Ishikawa (cell line): ENCODE measurements around the gene CCNE1.
A peak's percentile ranks its signal among the peaks of the same experiment; 100 is the strongest.

Source experiments
- CEBPB ChIP-seq: IDR thresholded peaks from 2 replicates; pipeline ENCODE4 v1.6.1; 2012
- CREB1 ChIP-seq: IDR thresholded peaks from 2 replicates; pipeline ENCODE4 v1.6.1; 2012; ENCODE audit warnings: low read depth
- EGR1 ChIP-seq: IDR thresholded peaks from 2 replicates; pipeline ENCODE4 v1.6.1; 2012
- EP300 ChIP-seq: IDR thresholded peaks from 2 replicates; pipeline ENCODE4 v1.6.1; 2012; ENCODE audit warnings: borderline replicate concordance
- FOXM1 ChIP-seq: IDR thresholded peaks from 2 replicates; pipeline ENCODE4 v1.6.1; 2012; ENCODE audit warnings: low read depth, borderline replicate concordance
- MAX ChIP-seq: IDR thresholded peaks from 2 replicates; pipeline ENCODE4 v1.6.1; 2012
- NFIC ChIP-seq: IDR thresholded peaks from 2 replicates; pipeline ENCODE4 v1.6.1; 2012
- RAD21 ChIP-seq: IDR thresholded peaks from 2 replicates; pipeline ENCODE4 v1.6.1; 2012; ENCODE audit warnings: low read depth
- TAF1 ChIP-seq: IDR thresholded peaks from 2 replicates; pipeline ENCODE4 v1.6.1; 2012; ENCODE audit warnings: low read depth, mild to moderate bottlenecking
- TCF12 ChIP-seq: IDR thresholded peaks from 2 replicates; pipeline ENCODE4 v1.6.1; 2012; ENCODE audit warnings: low read depth
- TEAD4 ChIP-seq: IDR thresholded peaks from 2 replicates; pipeline ENCODE4 v1.6.1; 2012
- YY1 ChIP-seq: IDR thresholded peaks from 2 replicates; pipeline ENCODE4 v1.6.1; 2012; ENCODE audit warnings: low read depth
- ZBTB7A ChIP-seq: IDR thresholded peaks from 2 replicates; pipeline ENCODE4 v1.6.1; 2012; ENCODE audit warnings: low read depth
- TF ChIP-seq, protein P1 (sequence below): IDR thresholded peaks from 2 replicates; pipeline ENCODE4 v1.6.1; 2012; ENCODE audit warnings: low read depth, mild to moderate bottlenecking
- TF ChIP-seq, protein P2 (sequence below): IDR thresholded peaks from 2 replicates; pipeline ENCODE4 v1.6.1; 2012

Gene CCNE1

DNA sequence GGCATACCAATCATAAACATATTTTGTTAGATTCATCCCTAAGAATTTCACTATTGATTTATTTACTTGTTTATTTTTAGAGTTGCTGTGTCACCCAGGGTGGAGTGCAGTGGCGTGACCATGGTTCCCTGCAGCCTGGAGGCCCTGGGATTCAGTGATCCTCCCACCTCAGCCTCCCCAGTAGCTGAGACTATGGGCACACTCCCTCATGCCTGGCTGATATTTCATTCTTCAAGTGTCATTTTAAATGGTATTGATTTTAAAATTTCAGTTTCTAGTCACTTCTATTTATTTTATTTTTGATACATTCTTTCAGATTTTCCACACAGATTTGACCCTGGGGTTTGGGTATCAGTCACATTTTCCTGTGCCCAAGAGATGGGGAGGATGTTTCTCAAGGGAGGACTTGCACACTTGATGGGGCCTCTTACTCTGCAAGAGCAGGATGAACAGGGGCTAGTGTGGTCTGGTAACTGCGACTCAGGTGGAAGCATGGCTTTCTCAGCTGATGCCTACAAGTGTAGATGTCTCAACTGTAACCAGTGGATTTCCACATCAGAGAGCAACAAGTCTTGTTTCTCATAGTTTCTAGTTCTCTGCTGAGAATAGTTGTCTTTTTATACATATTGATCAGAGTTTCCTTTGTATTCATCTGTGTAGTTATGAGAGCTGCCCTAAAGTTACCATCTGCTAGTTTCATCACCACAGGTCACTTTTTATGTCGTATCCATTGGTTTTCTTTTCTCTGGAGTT is 40.2 kb downstream of the CCNE1 start:
- no peak for TF ChIP-seq TAF1

- TF ChIP-seq, protein P1, sequence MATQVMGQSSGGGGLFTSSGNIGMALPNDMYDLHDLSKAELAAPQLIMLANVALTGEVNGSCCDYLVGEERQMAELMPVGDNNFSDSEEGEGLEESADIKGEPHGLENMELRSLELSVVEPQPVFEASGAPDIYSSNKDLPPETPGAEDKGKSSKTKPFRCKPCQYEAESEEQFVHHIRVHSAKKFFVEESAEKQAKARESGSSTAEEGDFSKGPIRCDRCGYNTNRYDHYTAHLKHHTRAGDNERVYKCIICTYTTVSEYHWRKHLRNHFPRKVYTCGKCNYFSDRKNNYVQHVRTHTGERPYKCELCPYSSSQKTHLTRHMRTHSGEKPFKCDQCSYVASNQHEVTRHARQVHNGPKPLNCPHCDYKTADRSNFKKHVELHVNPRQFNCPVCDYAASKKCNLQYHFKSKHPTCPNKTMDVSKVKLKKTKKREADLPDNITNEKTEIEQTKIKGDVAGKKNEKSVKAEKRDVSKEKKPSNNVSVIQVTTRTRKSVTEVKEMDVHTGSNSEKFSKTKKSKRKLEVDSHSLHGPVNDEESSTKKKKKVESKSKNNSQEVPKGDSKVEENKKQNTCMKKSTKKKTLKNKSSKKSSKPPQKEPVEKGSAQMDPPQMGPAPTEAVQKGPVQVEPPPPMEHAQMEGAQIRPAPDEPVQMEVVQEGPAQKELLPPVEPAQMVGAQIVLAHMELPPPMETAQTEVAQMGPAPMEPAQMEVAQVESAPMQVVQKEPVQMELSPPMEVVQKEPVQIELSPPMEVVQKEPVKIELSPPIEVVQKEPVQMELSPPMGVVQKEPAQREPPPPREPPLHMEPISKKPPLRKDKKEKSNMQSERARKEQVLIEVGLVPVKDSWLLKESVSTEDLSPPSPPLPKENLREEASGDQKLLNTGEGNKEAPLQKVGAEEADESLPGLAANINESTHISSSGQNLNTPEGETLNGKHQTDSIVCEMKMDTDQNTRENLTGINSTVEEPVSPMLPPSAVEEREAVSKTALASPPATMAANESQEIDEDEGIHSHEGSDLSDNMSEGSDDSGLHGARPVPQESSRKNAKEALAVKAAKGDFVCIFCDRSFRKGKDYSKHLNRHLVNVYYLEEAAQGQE: no peak
- no peak for TF ChIP-seq TAF1
- no peak for TF ChIP-seq ZBTB7A
- TF ChIP-seq, protein P2, sequence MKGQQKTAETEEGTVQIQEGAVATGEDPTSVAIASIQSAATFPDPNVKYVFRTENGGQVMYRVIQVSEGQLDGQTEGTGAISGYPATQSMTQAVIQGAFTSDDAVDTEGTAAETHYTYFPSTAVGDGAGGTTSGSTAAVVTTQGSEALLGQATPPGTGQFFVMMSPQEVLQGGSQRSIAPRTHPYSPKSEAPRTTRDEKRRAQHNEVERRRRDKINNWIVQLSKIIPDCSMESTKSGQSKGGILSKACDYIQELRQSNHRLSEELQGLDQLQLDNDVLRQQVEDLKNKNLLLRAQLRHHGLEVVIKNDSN: no peak
- TF ChIP-seq TCF12: no peak
- no peak for TF ChIP-seq FOXM1
- no peak for TF ChIP-seq CREB1
- no peak for TF ChIP-seq EP300
Observed at GRCh38 chr19:29854033-29854432, 42.2 kb downstream of the CCNE1 start.

DNA sequence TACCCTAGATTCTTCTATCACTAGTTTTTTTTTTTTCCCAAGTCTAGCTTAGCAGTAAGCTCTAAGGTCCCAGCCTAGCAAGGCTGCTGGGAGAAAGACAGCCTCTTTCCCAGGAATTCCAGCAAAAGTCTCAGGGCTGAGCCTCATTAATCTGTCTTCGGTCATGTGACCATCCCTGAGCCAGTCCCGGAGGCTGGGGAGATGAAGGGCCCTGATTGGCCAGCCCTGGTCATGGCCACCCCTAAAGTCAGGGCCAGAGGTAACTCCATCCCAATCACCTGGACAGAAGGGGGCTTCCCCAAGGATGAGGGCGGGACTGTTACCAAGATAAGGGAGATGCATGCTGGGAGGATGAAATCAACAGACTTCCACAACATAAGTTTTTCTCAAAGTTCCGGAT is 43.3 kb downstream of the CCNE1 start:
- TF ChIP-seq MAX: no peak
- TF ChIP-seq, protein P2: peak; percentile 76

DNA sequence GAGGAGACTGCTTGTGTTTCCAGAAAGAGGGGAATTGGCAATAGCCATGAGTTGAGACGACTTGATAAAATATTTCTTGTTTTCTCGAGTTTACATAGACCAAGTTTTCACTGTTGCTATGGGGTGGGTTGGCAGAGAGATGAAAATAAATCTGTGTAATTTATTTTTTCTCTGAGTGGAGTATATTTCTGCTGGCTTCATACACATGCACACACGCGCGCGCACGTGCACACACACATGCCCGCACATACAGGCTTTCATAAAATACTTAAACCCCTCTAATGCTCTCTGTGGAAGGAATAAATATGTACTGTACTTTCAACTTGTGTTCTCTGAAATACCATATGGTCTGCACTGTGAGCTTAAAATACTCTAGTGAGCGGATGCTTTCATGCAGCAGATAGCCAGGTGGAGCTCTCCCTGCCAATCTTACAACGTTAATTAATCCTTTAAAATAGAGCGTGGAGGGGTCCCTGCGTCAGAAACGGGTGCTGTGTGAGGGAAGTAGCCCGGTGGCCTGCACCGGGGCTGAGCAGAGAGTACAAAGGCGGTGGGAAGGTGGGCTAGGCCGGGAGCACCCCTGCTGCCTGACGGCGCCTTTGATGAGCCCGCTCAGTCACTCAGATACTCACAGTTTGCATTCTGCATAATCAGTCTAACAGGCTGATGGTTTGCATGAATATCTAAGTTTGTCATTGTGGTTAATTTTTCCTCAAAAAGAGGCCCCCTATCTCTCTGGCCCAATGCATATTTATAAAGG is 44.1 kb downstream of the CCNE1 start:
- TF ChIP-seq TEAD4 (no peak), TAF1 (no peak), CEBPB (no peak), ZBTB7A (no peak), YY1 (no peak), RAD21 (no peak)

GRCh38 chr19:29858000-29858596 is 46.3 kb downstream of the CCNE1 start:
- TF ChIP-seq NFIC (no peak), YY1 (no peak), MAX (peak; percentile 27; the same call in 1 of the 2 replicates), TEAD4 (no peak), EGR1 (no peak), TCF12 (no peak), ZBTB7A (no peak), CREB1 (no peak), CEBPB (no peak), TAF1 (no peak), EP300 (peak; percentile 11; the same call in 1 of the 2 replicates), FOXM1 (no peak), RAD21 (peak; percentile 61; the same call in 1 of the 2 replicates)
- TF ChIP-seq, protein P1: no peak
- TF ChIP-seq, protein P2: no peak

DNA sequence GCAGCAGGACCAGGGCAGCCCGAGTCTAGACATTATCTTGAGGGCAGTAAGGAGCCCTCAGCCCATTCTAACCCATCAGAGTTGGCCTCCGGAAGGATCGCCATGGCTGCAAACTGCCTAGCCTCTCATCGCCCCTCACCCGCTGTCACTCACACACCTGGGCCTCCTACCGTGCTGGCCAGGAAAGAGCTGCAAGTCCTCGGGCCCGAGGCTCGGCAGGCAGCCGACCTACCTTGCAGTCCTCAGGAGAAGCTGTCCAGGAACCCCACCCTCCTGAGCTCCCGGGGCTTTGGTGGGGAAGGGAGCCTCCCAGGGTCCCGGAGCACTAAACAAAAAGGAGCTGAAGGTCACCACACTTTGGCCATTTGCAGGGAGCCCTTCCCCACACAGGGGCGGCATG is 46.8 kb downstream of the CCNE1 start:
- TF ChIP-seq EGR1: no peak
- no peak for TF ChIP-seq TAF1
- no peak for TF ChIP-seq ZBTB7A
- TF ChIP-seq FOXM1: no peak
- TF ChIP-seq MAX: no peak
- no peak for TF ChIP-seq EP300
- TF ChIP-seq TCF12: no peak
- no peak for TF ChIP-seq RAD21
- TF ChIP-seq YY1: no peak
- no peak for TF ChIP-seq TEAD4
- TF ChIP-seq, protein P2: no peak
- TF ChIP-seq, protein P1: no peak
- TF ChIP-seq NFIC: no peak
- TF ChIP-seq CEBPB: no peak
- TF ChIP-seq CREB1: no peak
